Progenitor cell of endocrine pancreas (in vitro differentiated cells): Measurements from ENCODE around the gene POP5. TPM values are rescaled to one million over a fixed set of nuclear protein-coding genes. Genes with fewer than 3 reads are reported as not detected.

Experiments
- DNase-seq: peaks from one replicate; pipeline ENCODE4 v3.0.0; 2021; ENCODE audit warnings: low spot score; ENCODE audit not compliant: unreplicated experiment
- H3K27ac Mint-ChIP-seq: 2 replicates; pipeline ENCODE4 v1.8.0; 2021; ENCODE audit warnings: mild to moderate bottlenecking, moderate library complexity, mixed read lengths
- H3K27me3 Mint-ChIP-seq: 2 replicates; pipeline ENCODE4 v1.8.0; 2021; ENCODE audit warnings: mixed read lengths
- H3K36me3 Mint-ChIP-seq: 2 replicates; pipeline ENCODE4 v1.8.0; 2022; ENCODE audit warnings: mixed read lengths; ENCODE audit not compliant: insufficient read depth
- H3K4me1 Mint-ChIP-seq: 2 replicates; pipeline ENCODE4 v1.8.0; 2021; ENCODE audit warnings: low read depth, mixed read lengths
- H3K4me3 Mint-ChIP-seq: 2 replicates; pipeline ENCODE4 v1.8.0; 2021; ENCODE audit warnings: low read depth, mild to moderate bottlenecking, moderate library complexity, mixed read lengths
- H3K9me3 Mint-ChIP-seq: 2 replicates; pipeline ENCODE4 v1.8.0; 2021; ENCODE audit warnings: low read depth, mixed read lengths
- CTCF ChIP-seq: fragments of 200-600 bp; sonication (generic); IDR thresholded peaks from one replicate; pipeline ENCODE4 v1.5.0; 2021; ENCODE audit warnings: antibody characterized with exemption, mild to moderate bottlenecking; ENCODE audit not compliant: unreplicated experiment
- total RNA-seq: library from RNA; stranded (reverse); gene quantifications from 2 replicates; pipeline ENCODE4 v1.2.1, GENCODE V29; 2021

Gene POP5
- total RNA-seq, 1 donor from 2014 or later = 51.6 TPM

- peaks cover 7% of the 10 kb centered on the region for H3K27me3 Mint-ChIP-seq
- no peak for DNase-seq
- no peak overlapping the region for H3K27ac Mint-ChIP-seq
- H3K4me1 Mint-ChIP-seq = no peaks in the 10 kb centered on the region
- no peak overlapping the region for H3K4me3 Mint-ChIP-seq
- TF ChIP-seq CTCF = no peak
- no peaks in the 10 kb centered on the region for H3K9me3 Mint-ChIP-seq
- H3K36me3 Mint-ChIP-seq = no peaks in the 10 kb centered on the region
These were observed 11.2 kb upstream of the POP5 start for GRCh38 chr12:120592121-120593049.

- no peak for TF ChIP-seq CTCF
- H3K4me3 Mint-ChIP-seq = no peak overlapping the region
- H3K4me1 Mint-ChIP-seq = no peaks in the 10 kb centered on the region
- no peaks in the 10 kb centered on the region for H3K9me3 Mint-ChIP-seq
- no peaks in the 10 kb centered on the region for H3K36me3 Mint-ChIP-seq
- peaks cover 13% of the 10 kb centered on the region for H3K27me3 Mint-ChIP-seq
- no peak overlapping the region for H3K27ac Mint-ChIP-seq
- DNase-seq = no peak
These were observed 9.7 kb upstream of the POP5 start for GRCh38 chr12:120590741-120591407.

DNA sequence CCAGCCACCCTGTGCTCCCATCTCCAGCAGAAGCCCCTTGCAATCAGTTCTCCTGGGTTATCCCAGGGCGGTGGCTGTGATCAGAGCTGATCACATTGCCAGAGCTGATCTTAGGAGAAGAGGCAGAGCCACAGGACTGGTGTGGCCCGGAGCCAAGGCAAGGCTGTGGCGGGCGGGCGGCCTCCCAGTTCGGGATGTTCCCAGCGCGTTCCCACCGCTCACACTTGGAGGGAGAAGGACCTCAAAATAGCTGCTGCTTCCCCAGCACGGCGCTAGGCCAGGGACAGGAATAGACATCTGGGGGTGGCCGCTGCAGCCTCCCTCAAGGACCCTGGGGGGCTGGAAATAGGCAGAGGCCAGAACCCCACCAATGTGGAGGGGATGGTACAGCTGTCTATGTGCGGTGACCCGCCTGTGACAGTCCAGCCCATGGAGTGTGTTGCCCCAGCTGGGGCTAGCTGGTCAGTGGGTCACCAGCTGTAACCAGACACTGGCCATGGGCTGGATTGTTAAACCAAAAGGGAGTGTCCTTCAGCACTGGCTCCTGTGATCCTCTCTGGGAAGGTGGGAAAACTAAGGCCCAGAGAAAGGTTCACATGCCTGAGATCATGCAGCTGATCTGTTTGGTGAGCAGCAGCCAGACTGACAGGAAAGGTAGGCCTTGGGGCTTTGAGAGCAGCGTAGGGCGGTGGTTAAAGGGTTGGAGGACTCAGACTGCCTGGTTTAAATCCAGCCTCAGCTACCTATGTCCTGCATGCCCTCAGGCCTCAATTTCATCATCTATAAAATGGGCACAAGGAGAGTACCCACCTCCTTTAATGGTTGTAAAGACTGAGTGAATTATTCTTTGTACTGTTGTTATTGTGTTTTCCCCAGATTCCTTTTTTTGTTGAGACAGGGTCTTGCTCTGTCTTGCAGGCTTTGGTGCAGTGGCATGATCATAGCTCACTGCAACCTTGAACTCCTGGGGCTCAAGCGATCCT is 8.0 kb upstream of the POP5 start:
- Mint-ChIP-seq H3K36me3 (no peaks in the 10 kb centered on the region), H3K4me1 (no peaks in the 10 kb centered on the region), H3K4me3 (no peak overlapping the region), H3K9me3 (no peaks in the 10 kb centered on the region), H3K27ac (no peak overlapping the region), H3K27me3 (peaks cover 19% of the 10 kb centered on the region)
- TF ChIP-seq CTCF = no peak
- DNase-seq = no peak

GRCh38 chr12:120588371-120588770 is 7.2 kb upstream of the POP5 start:
- H3K4me1 Mint-ChIP-seq = no peaks in the 10 kb centered on the region
- H3K27ac Mint-ChIP-seq = no peak overlapping the region
- no peak for TF ChIP-seq CTCF
- H3K9me3 Mint-ChIP-seq = no peaks in the 10 kb centered on the region
- H3K4me3 Mint-ChIP-seq = no peak overlapping the region
- no peaks in the 10 kb centered on the region for H3K36me3 Mint-ChIP-seq
- peaks cover 24% of the 10 kb centered on the region for H3K27me3 Mint-ChIP-seq
- DNase-seq = no peak

GRCh38 chr12:120586860-120587259 is 5.7 kb upstream of the POP5 start:
- no peak overlapping the region for H3K4me3 Mint-ChIP-seq
- H3K9me3 Mint-ChIP-seq = no peaks in the 10 kb centered on the region
- no peak for TF ChIP-seq CTCF
- peaks cover under 1% of the 10 kb centered on the region for H3K4me1 Mint-ChIP-seq
- no peaks in the 10 kb centered on the region for H3K36me3 Mint-ChIP-seq
- no peak overlapping the region for H3K27ac Mint-ChIP-seq
- no peak for DNase-seq
- peaks cover 27% of the 10 kb centered on the region for H3K27me3 Mint-ChIP-seq
